Measurements from ENCODE around the gene IQSEC1.

IQSEC1 gene

DNA sequence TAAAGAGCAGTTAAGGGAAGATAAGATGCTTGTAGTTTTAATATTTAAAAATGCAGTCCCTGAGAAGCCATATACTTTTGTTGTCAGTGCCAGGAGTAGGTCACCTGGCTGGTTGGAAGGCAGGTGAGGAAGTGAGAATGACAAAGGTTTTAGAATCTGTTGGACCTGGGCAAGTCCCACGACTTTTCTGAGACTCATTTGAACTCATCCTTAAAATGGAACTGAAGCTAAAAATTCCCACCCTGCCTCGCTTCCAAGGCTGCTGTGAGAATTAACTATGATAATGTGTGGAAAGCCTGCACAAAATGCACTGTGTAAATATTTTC, 77.1 kb downstream of the IQSEC1 start:
- no peak for DNase-seq

- DNase-seq = no peak
These were observed 77.6 kb downstream of the IQSEC1 start for GRCh38 chr3:12995389-12996180.

- peak; percentile 87 for DNase-seq
These were observed 78.4 kb downstream of the IQSEC1 start for GRCh38 chr3:12994607-12995388.

GRCh38 chr3:12994357-12994606, 78.9 kb downstream of the IQSEC1 start:
- DNase-seq = no peak

GRCh38 chr3:12993517-12994356, 79.5 kb downstream of the IQSEC1 start:
- DNase-seq = no peak

GRCh38 chr3:12992629-12993516, 80.4 kb downstream of the IQSEC1 start:
- no peak for DNase-seq

- no peak for DNase-seq
These were observed 81.4 kb downstream of the IQSEC1 start for GRCh38 chr3:12991861-12992281.

GRCh38 chr3:12991481-12991837, 81.8 kb downstream of the IQSEC1 start:
- DNase-seq = no peak

DNA sequence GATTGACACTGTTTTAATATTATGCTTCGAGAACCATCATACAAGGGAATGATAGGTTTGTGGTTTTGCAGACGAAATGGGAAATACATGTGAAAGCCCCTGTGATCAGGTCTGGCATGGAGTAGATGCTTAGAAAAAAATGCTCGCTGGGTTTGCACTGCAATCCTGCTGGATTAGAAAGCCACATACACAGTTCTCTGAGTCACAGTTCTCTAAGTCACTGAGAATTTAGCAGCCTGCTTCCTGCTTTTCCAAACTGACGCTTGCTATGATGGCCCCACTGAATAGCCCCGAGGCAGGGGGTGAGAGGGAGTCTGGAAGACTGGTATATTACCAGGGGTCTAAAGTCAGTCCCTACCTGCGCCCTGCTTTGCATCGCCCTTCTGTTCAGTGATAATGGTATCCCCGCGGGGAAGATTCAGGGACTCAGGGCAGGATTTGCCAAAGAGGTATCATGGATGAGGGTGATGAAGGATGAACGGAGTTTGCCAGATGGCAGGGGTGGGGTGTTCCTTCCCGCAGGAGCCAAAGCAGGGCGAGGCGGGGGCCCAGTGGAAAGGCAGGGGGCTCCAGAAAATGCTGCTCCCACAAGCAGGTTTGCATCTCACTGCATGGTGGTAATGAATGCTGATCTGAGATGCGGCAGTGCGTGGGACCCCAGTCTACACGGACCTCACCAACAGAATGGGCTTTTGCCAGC, 82.3 kb downstream of the IQSEC1 start:
- DNase-seq = no peak

DNA sequence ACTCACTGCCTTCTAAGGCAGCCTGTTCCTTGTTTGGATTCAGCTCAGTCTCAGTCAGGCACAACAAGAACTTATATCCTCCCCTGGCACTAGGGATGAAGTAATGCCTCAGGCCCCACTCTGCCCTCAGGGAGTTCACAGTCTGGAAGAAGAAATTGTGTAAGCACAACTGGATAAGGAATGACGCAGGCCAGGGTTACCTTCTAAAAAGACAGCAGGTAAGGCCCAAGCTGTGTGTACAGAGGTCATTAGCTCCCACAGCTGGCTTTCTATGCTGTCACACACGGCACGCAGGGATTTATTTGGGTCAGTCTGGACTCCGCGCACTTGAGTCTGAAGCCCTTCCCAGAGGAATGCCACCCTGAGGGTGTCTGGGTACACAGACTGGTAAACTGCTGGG, 82.9 kb downstream of the IQSEC1 start:
- no peak for DNase-seq

- DNase-seq = no peak
These were observed 84.3 kb downstream of the IQSEC1 start for GRCh38 chr3:12988728-12989454.

DNA sequence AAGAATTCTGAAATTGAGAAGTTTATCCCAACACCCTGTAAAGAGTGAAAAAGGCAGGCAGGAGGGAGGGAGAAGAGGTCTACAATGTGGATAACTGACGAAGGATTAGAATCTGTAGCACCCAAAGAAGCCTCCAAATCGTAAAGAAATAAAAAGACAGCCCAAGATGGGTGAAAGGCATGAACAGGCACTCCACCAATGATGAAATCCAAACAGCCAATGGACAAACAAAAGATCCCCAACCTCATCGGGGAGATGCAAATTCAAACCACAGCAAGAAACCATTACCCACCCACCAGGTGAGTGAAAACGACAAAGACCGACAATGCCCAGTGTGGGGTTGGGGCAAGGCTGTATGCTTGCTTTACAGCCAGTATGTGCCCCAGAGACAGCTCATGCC, 85.6 kb downstream of the IQSEC1 start:
- no peak for DNase-seq

- no peak for DNase-seq
These were observed 86.2 kb downstream of the IQSEC1 start for GRCh38 chr3:12986986-12987385.

DNA sequence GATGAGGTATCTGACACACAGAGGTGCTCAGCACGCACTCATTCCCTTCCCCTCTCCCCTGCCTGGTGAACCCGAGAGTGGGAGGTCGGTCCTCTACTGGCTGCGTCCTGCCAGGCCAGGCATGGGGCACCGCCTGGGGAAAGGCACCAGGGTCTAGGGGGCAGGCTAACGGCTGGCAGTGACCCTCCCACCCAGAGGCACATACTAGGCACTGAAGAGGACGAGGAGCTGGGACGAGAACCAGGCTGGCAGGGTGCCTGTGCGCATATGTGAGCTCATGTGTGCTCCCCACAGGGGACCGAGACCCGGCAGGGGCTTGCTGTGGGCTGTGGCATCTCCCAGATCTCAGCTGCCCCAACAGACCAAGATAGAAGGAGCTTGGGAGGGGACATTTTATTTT, 86.7 kb downstream of the IQSEC1 start:
- DNase-seq = no peak

GRCh38 chr3:12986031-12986430, 87.2 kb downstream of the IQSEC1 start:
- no peak for DNase-seq

DNA sequence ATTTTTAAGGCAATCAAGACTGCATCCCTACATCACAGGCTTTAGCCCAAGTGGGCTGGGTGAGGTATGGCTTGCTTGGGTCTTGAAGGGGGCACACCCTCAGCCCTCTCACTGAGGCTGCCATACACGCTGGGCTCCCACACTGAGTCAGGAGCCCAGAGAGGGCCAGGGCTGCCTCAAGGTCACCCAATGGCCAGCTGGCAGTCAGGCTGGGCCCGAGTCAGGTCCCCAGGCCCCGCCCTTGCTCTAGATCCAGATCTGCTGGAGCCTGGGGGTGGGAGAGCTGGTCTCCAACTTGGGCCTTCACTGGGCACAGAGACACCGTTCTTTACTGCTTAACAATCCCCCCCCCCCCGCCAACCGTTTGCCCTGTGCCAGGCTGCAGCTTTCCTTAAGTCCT, 88.1 kb downstream of the IQSEC1 start:
- no peak for DNase-seq

DNA sequence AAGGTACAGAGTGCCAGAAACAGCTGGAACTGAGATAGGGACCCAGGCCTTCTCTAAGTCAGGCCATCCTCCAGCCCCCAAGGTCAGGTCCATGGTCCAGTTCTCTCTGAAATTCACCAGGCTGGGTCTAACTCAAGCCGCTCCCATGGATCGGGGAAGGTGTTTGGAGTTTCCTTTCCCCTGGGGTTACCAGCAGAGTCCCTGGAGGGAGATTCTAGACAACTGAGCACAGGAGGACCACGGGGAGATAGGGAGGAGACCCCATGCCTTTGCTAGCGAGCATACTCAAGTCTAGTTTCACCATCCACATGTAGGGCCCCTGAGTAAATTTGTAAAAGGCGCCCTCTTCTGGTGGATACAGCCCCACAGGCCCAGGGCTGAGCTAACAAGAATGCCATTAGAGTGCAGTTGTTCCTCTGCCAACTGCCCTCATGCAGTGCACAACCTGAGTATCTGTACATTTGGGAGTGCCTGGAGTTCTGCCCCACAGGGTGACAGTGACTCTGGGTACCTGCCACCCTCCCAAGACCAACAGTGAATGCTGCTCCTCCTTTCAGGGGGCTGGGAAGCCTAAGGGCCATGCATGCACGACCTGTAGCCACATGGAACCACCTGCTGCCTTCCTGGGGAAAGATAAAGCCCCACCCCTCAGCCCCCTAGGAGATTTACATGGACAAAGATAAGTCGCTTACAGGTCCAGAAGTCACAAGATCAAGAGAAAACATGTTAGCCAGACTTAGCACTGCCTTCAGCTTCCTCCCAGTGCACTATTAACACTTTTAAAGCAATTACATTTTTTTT, 89.0 kb downstream of the IQSEC1 start:
- DNase-seq = peak; percentile 71

GRCh38 chr3:12983319-12983718, 89.9 kb downstream of the IQSEC1 start:
- DNase-seq = no peak

GRCh38 chr3:12982619-12983101, 90.6 kb downstream of the IQSEC1 start:
- no peak for DNase-seq

Measured in CD4-positive, alpha-beta T cell treated with Interleukin-10 for 1 hour (primary cell).